Measurements from ENCODE around the gene IMMP2L.
"Not testable (repeated sequence)": the region's sequence is repeated elsewhere in the genome, so short reads cannot be mapped to it uniquely, and the experiment has no call there.

GRCh38 chr7:111323670-111324069, 238.6 kb downstream of the IMMP2L start:
- TF ChIP-seq, protein P1, sequence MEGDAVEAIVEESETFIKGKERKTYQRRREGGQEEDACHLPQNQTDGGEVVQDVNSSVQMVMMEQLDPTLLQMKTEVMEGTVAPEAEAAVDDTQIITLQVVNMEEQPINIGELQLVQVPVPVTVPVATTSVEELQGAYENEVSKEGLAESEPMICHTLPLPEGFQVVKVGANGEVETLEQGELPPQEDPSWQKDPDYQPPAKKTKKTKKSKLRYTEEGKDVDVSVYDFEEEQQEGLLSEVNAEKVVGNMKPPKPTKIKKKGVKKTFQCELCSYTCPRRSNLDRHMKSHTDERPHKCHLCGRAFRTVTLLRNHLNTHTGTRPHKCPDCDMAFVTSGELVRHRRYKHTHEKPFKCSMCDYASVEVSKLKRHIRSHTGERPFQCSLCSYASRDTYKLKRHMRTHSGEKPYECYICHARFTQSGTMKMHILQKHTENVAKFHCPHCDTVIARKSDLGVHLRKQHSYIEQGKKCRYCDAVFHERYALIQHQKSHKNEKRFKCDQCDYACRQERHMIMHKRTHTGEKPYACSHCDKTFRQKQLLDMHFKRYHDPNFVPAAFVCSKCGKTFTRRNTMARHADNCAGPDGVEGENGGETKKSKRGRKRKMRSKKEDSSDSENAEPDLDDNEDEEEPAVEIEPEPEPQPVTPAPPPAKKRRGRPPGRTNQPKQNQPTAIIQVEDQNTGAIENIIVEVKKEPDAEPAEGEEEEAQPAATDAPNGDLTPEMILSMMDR (conservative IDR thresholded peaks at IDR 0.05; ENCODE audit: low read depth, low read length): not testable (repeated sequence)
- not testable (repeated sequence) for TF ChIP-seq EZH2 (IDR thresholded peaks at IDR 0.05; ENCODE audit: low read length, unreplicated experiment); EZH2phosphoT487 (IDR thresholded peaks at IDR 0.05; ENCODE audit: borderline replicate concordance, low read length)
